ENCODE data around the gene MEGF11.
"Not testable (repeated sequence)": the region's sequence is repeated elsewhere in the genome, so short reads cannot be mapped to it uniquely, and the experiment has no call there.

MEGF11 gene

DNA sequence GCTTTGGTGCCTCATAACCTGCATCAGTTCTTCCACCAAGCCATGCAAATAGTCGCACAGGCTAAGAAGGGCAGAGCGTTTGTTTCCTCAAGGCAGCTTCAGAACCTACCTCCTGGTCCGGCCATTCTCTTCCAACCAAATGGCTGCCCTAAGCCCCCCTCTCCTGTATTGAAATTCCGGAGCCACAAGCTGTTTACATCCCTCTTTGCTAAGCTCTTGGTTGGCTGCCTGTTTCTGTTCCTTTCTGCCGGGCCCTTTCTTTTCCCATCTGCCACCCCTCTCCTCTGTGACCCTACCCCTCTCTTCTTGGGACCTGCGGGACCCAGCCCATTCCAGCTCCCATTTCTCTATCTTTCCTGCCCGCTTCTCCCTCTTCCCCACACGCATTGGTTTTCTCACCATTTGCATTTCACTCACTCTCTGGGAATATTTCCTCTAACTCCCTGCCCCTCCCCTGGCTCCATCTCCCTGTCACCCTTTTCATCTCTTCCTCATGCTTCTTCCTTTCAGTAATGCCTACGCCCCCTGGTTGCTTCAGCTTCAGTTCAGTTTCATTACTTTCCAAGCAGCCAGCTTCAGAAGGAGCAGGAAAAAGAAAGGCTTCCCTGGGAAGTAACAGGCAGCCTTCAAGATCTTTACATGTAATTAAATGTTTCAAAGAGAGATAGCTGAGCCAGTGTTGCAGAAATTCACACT is 270.8 kb downstream of the MEGF11 start:
- no peak for TF ChIP-seq CTCF (conservative IDR thresholded peaks at IDR 0.05)
- no peak overlapping the region for H3K27ac ChIP-seq

DNA sequence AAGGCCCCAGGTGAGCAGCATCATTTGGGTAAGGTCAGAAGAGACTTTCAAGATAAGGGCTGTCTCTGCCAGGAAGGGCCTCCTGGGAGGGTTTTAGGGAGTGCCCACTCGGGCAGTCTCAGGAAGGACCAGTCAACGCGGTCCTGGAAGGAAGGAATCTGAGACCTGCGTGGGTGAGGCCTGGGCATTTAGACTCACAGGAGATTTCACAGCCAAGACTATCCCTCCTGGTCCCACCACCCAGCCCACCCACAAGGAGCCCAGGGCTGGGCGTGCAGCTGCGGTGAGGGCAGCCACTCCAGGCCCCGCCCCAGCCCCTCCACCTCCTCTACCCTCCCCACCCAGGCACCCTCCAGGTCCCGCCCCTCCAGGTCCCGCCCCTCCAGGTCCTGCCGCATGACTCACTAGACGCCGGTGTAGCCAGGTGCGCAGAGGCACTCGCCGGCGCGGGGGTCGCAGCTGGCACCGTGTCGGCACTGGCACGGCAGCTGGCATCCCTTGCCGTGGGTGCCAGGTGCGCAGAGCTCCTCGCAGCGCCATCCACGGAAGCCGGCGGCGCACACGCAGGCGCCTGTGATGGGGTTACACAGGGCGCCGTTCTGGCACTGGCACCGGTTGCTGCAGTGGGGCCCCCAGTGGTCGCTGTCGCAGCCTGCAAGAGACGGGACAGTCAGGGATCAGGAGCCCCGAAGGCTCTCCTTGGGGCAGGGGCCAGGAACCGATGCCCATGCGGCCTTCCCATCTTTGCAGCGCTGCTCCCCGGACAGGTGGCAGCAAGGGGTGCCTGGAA is 271.5 kb downstream of the MEGF11 start:
- no peak for TF ChIP-seq CTCF (conservative IDR thresholded peaks at IDR 0.05)
- H3K27ac ChIP-seq = no peak overlapping the region

DNA sequence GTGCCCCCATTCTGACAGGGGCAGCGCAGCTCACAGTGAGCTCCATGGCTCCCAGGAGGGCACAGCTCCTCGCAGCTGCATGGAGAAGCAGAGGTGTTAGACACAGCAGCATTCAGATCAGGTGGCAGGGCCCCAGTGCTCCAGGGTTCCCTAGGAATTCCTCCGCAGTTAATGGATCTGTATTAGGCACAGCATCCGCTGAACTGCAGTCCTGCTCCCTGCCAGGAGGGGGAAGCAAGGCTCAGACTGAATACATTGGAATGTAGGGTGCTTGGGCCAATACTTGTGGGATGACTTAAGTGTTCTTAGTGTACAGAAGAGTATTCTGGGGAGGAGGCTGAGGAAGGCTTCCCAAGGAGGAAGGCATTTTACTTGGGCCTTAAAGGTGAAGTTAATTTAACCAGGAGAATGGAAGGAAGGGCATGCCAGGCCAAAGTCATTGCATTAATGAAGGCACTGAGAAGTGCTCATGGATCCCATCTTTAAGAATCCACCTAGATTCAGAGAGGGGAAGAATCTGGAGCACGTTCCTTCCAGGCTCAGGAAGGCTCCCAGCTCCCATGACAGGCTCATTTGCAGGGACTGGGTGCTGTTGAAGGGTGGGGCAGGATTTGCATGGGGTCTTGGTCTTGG is 272.6 kb downstream of the MEGF11 start:
- peak; percentile 82 for TF ChIP-seq CTCF (conservative IDR thresholded peaks at IDR 0.05)
- no peak overlapping the region for H3K27ac ChIP-seq

GRCh38 chr15:65979837-65980236 is 273.7 kb downstream of the MEGF11 start:
- no peak for TF ChIP-seq CTCF (conservative IDR thresholded peaks at IDR 0.05)
- no peak overlapping the region for H3K27ac ChIP-seq

GRCh38 chr15:65979316-65979715 is 274.2 kb downstream of the MEGF11 start:
- no peak overlapping the region for H3K27ac ChIP-seq
- no peak for TF ChIP-seq CTCF (conservative IDR thresholded peaks at IDR 0.05)

GRCh38 chr15:65978110-65978509 is 275.4 kb downstream of the MEGF11 start:
- TF ChIP-seq CTCF (conservative IDR thresholded peaks at IDR 0.05) = no peak
- H3K27ac ChIP-seq = no peak overlapping the region

- not testable (repeated sequence) for H3K27ac ChIP-seq
Observed at GRCh38 chr15:65976196-65976595, 277.4 kb downstream of the MEGF11 start.

- no peak overlapping the region for H3K27ac ChIP-seq
- TF ChIP-seq CTCF (conservative IDR thresholded peaks at IDR 0.05) = no peak
Observed at GRCh38 chr15:65971741-65971995, 281.9 kb downstream of the MEGF11 start.
